ENCODE results near the gene DYDC2.
"Not testable (repeated sequence)": the region's sequence is repeated elsewhere in the genome, so short reads cannot be mapped to it uniquely, and the experiment has no call there.

DYDC2 gene

DNA sequence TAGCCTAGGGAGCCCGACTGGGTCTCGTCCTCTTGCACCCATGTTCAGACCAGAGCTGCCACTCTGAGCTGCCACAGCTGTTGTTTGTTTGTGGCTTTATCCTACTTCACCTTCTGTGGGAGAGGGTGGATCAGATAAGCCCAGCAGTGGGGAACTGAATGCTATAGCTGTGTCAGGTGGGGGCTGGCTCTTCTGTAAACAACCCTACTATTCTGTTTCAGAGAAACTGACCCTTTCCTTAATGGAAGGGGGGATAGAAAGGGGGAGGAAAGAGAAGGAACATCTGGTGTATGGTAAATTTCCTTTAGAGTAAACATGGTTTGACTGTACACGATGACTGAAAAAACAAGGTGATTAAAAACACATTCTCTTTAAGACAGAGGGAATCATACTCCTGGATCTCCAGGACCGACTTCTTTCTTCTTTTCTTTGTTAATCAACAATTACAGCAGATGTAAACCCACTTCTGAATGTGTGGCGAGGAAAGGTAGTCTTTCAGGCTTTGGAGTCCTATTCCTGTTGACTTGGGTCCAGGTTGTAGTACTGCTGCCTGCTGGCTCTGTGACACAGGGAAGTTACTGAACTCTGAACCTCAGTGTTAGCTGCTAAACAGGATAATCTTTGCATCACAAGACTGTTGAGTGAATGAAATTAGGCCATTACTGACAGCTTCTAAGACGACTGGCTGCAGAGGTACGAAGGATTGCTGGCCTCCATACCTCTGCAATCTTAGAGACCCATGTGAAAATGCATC, 57.7 kb downstream of the DYDC2 start:
- peak in 1 of 3 donors; percentile 4 for DNase-seq

DNA sequence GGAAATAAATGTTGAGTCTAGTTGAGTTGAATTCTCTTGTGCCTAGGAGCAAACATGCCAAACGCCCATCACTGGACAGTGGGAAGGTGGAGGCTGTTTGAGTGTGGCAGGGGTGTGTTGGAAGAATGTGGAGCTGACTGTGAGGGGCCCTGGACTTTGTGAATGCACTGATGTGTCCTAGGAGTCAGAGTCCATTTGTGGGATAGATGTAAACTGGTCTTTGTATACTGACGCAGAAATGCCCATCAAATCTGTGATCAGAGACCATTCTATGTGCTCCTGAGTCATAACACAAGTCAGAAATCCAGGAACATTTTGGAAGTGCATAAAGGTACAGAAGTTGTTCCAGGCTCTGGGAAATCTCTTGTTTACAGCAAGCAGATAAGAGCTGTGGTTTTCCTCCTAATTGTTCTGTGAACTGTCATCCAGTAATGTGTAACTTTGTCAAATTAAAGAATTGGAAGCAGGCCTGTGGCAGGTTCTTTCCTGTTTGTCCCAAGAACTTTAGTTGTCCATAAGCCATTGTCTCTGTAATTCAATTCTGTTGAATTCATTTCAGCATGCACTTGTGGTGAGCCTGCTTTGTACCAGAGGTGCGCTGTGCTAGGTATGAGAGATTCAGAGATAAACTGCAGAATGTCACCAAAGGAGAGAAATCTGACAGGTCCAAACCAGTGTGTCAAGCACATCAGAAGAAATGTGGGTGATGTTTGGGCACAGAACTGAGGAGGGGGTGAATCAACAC, 59.3 kb downstream of the DYDC2 start:
- no peak for DNase-seq

DNA sequence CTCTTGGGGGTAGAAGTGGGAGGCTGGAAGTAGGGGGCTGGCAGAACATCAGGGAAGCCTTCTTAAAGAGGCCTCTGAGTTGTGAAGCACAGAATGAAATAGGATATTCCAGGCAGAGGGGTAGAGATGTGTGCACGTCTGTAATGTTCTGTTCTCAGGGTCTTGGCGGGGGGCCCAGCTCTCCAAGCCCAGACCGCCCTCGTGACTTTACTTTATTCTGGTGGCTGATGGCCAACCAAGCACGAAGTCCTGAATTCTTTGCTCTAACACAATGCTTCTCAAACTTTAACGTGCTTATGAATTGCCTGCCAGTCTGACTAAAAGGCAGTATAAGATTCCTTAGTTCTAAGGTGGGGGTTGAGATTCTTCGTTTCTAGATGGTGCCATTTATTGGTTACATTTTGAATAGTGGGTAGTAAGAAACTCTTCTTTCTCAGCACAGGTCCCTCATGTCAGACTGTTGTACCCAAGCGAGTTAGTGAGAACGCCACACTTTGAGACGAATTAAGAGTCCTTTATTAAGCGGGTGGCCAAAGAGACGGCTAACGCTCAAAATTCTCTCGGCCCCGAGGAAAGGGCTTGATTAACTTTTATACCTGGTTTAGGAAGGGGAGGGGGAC, 60.0 kb downstream of the DYDC2 start:
- no peak for DNase-seq

DNA sequence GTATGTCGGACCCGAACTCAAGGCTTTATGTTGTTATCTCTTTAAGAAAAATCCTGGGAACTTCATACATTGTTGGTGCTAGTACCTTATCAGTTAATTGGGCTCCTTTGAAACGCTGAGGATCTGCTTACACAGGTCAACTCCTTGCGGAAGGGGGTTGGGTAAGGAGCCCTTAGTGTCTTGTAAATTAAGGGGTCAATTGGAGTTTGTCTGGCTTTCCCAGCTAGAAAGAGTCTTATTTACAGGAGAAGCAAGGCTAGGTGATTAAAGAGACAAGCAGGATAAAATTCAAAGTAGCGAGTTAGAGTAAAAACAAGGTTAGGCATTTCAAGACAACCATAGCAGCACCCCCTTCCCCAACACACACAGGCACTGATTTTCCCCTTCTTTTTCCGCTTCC, 60.7 kb downstream of the DYDC2 start:
- not testable (repeated sequence) for DNase-seq
